Activated CD4-positive, alpha-beta T cell treated with anti-CD3 and anti-CD28 coated beads, Interleukin-2, amount 50 U/mL, for 4 hours (primary cell): ENCODE results near the gene BICRAL.
"Not testable (repeated sequence)": the region's sequence is repeated elsewhere in the genome, so short reads cannot be mapped to it uniquely, and the experiment has no call there.

Experiments used
- DNase-seq, 2 experiments: peaks; one replicate each; pipeline ENCODE4 v3.0.0-alpha.2; 2020

Gene BICRAL, protein sequence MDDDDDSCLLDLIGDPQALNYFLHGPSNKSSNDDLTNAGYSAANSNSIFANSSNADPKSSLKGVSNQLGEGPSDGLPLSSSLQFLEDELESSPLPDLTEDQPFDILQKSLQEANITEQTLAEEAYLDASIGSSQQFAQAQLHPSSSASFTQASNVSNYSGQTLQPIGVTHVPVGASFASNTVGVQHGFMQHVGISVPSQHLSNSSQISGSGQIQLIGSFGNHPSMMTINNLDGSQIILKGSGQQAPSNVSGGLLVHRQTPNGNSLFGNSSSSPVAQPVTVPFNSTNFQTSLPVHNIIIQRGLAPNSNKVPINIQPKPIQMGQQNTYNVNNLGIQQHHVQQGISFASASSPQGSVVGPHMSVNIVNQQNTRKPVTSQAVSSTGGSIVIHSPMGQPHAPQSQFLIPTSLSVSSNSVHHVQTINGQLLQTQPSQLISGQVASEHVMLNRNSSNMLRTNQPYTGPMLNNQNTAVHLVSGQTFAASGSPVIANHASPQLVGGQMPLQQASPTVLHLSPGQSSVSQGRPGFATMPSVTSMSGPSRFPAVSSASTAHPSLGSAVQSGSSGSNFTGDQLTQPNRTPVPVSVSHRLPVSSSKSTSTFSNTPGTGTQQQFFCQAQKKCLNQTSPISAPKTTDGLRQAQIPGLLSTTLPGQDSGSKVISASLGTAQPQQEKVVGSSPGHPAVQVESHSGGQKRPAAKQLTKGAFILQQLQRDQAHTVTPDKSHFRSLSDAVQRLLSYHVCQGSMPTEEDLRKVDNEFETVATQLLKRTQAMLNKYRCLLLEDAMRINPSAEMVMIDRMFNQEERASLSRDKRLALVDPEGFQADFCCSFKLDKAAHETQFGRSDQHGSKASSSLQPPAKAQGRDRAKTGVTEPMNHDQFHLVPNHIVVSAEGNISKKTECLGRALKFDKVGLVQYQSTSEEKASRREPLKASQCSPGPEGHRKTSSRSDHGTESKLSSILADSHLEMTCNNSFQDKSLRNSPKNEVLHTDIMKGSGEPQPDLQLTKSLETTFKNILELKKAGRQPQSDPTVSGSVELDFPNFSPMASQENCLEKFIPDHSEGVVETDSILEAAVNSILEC

DNA sequence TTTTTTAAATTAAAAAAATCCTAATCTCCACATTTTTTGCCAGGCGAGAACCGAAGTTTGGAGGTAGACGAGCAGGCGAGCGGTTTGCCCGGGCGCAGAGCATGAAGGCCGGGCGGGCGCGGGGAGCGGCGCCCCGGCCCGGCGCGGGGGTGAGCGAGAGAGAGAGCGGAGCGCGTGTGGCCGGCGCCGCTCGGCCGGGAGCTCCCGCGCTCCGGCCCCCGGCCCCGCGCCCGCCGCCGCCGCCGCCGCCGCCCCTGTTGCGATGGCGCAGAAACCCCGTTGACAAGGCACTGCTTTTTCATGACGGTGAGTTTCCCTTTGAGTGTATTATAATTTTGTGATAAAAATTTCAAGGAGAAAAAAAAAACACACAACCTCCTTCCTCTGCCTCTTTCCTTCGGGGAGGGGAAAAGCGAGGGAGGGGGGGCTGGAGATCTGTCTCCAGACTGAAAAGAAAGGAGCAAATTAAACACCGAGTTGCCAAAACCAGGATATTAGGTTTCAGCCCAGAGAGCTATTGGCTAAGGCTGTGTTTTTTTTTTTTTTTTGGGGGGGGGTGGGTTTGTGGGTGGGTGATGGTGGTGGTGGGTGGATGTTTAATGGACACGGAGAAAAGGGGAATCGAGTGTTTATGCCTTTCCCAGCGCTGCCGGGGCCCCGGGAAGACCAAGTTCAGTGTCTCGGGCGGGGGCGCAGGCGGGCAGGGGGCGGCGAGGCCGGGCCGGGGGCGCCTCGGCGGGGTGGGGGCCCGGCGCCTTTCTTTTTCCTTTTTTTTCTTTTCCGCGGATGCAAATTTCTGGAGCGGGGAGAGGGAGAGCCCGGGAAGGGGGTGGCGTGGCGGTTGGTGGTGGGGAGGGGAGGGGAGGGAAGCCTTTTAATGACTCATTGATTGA, at the start of gene BICRAL:
TSS of gene BICRAL (plus strand) at position 257 of the 893 bp plus-strand sequence. CDS start 39,971 bp downstream, outside the sequence.
- peak; percentile 70 to 72 for DNase-seq

DNA sequence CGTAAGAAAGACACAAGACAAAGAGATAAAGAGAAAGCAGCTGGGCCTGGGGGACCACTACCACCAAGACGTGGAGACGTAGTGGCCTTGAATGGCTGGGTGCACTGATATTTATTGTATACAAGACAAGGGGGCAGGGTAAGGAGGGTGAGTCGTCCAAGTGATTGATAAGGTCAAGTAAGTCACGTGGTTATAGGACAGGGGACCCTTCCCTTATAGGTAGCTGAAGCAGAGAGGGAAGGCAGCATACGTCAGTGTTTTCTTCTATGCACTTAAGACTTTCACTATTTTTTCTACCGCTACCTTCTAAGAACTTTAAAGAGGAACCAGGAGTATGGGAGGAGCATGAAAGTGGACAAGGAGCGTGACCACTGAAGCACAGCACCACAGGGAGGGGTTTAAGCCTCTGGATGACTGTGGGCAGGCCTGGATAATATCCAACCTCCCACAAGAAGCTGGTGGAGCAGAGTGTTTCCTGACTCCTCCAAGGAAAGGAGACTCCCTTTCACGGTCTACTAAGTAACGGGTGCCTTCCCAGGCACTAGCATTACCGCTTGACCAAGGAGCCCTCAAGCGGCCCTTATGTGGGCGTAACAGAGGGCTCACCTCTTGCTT, 47.9 kb upstream of the BICRAL start:
- DNase-seq: not testable (repeated sequence)

DNA sequence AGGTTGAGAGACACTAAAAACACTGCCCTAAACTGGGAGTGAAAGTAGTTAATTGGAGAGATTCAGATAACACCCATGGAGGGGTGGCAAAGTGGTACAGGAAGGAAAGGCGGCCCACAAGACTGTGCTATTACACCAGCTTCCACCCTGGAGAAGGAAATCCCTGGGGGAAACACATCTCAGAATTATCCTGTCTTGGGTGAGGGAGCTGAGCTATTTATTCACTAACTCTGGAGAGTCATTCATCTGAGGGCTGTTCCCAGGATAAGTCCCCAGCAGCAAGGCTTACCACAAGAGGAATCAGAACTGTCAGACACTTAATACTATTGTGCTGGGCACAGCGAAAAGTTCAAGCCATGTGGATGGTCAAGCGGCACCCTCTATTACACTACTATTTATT, 45.9 kb upstream of the BICRAL start:
- DNase-seq: no peak

DNA sequence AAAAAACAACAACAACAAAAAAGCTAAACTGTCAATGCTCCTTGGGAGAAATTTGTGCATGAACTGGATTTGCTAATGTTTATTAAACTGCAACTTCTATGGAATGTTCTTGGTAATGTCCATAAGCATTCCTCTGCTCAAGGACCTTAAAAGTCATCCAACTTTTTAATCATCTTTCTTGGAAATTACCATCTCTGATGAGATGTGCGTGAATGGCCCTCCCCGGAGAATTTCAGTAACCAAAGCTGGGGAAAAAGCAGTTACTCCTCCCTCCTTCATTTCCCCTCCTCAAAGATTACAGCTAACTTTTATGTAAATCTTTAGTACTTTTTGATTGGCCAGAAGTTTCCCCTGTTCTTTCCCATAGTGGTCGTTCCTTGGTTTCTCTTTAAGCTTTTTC, 41.1 kb upstream of the BICRAL start:
- DNase-seq: no peak

DNA sequence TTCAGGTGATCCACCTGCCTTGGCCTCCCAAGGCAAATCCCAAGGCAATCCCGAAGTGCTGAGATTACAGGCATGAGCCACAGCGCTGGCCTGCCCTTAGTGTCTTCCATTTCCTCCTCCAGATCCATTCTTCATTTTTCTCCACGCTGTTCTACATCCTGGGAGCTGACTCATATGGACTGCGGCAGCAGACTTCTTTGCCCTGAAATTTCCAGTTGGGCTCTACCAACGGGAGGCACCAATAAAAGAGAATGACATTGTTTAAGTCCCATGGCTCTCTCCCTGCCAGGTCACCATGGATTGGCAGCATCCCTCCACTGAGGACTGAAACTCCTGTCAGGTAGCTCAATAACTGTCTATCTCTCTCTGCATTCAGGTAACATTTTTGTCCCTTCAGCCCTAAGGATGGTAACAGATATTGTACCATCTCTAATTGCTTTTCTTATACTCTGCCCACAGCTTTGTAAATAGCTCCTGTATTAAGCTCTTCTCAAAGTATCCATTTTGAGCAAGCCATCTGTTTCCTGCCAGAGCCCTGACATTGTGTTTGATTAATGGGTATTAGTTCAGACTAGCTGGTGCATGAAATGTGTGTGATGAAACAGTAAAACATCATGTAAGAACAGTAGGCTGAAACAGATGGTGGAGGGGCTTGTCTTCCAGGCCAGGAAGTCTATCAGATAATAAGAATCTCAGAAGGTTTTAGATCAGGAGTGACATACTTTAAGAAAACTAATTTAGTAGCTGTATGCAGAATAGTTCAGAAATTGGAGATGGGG, 39.5 kb upstream of the BICRAL start:
- DNase-seq: no peak

DNA sequence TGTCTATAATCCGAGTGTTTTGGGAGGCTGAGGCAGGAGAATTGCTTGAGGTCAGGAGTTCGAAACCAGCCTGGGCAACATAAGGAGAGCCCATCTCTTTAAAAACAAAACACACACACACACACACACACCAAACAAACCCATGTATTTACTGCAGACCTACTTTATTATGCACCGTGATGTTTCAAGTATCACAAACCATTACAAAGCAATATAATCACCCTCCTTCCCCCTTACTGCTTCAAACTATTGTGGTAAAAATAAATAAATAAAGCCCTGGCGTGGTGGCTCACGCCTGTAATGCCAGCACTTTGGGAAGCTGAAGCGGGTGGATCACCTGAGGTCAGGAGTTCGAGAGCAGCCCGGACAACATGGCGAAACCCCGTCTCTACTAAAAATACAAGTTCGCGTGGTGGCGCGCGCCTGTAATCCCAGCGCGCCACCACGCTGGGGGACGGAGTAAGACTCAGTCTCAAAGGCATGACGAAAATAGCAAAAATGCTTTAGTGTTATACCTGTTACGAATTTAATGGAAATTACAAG, 37.4 kb upstream of the BICRAL start:
- DNase-seq: no peak

DNA sequence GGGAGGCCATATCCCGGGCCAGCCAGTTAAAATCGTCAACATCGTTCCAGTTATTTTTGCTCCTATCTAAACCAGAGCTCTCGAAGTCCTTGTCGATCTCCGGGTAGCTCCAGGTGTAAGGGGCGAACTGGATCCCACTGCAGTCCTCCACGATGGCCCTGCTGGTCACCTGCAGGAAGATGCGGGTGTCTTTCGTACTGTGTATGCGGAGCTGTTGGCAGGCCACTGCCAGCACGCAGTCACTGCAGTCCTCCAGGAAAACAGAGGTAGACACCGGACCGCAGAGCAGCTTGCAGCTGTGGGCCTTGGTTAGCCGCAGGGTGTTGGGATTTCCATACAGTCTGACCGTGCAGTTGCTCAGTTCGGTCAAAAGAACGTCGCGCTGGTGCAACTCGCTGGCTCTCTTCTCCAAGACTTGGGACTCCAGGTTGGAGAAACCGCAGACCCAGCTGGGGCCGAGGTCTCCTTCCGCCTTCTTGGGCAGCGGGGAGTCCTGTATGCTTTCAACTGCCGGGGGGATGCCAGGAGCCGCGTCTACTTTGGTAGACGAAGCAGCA, 36.7 kb upstream of the BICRAL start:
- DNase-seq: peak in 1 of 2 experiments; percentile 2

DNA sequence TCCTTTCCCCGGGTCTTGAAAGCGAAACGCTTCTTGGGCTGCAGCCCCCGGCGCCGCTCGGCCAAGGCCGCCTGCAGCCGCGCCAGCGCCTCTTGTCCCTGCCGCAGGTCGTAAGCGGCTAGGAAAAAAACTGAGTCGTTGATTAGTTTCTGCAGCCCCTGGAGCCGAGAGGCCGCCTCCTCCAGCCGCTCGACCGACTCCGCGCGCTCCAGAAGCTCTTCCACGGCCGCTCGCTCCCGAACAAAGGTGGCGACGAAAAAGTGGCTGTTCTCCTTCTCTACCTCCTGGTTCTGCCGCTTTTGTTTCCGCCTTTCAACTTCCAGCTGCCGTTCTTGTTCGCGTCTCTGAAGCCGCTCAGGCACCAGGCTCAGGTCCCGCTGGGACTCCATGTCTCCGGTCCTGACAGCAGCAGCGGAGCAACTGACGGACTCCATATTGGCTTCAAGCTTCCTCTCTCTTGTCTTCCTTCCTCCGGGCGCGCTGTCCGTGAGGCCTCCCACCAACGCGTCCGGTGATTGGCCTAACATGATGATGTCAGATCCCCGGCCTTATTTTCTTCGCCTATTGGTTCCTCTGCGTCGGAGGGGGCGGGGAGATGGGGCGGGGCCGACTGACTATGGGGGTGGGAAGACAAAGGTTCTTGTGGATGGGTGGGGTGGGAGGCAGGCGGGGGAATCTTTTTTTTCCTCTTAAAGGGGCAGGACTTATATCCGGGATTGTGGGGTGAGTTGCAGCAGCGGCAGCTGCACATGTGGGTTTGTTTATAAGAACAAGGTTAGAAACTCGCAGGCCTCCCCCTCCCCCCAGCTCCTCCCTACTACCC, 36.0 kb upstream of the BICRAL start, which contains the start of gene TBCC:
TSS of gene TBCC (minus strand) at position 464 of the 823 bp plus-strand sequence. CDS start at position 434, 30 bp downstream.
- DNase-seq: peak; percentile 89 to 92

DNA sequence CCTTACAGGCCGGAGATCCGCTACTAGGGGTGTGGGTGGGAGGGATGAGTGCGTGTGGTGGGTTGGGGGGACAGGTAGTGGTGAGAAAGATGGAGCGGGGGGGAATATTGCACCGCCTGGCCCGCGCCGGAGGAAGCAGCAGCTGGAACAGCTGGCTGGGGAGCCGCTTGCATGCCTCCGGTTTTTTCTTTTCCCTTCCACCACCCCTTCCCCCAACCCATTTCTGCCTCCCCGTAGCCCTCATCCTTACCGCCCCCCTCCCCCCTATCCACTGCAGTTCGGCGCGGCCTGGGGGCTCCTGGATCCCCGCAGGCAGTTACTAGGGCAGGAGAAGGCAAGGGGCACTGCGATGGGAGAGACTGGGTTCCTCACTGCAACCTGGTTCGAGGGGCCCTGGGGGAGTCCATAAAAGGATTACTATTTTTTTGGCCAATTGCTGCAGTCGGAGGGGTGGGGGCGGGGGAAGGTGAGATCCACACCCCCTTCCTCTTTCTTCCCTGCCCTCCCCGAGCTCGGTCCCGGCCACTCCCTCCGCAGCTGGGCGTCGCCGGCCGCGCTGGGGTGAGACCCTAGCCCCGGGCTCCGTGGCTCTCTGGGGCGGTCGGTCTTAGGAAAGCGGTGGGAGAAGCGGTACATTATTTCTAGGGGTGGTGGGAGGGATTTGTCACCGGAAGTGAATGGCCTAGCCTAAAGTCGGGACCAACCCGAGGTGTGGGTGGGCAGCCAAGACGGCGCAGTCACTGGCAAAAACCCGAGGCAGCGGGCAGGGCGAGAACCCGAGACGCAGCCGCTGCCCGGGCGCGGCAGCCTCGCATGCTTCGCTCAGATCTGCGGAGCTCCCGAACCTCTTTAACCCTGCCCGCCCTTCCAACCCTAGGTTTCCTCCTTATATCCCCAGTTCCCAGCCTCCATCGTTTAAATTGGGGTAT, 35.1 kb upstream of the BICRAL start:
- peak; percentile 57 to 63 for DNase-seq

DNA sequence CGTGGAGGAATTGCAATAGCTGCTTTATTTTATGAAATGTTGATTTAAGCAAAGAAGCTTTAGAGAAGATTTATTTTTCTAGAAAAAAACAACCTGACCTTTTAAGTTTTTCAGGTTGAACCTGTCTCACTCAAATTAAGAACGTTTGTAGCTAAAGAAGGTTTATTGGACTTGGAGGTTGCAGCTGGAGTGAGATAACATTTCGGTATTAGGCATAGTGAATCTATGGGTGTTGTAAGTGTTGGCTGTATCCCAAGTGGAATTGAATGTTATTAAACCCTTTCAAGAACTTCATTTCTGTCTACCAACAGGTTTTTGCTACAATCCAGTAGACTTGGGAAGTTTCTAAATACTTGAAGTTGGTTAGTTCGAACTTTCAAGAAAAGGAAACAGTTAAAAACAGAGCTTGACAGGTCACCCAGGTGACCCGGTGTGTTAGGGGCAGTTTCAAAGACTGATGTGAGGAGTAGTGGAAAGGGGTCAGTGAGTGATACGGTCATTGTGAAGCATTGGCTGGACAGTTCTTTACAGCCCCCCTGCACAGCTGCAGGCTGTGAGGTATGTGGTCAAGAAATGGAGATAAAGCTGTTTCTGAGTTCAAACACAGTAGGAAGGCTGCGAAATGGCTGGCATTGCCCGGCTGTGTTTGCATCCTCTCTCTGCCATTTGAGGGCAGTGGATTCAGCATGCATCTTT, 33.5 kb upstream of the BICRAL start:
- DNase-seq: no peak

DNA sequence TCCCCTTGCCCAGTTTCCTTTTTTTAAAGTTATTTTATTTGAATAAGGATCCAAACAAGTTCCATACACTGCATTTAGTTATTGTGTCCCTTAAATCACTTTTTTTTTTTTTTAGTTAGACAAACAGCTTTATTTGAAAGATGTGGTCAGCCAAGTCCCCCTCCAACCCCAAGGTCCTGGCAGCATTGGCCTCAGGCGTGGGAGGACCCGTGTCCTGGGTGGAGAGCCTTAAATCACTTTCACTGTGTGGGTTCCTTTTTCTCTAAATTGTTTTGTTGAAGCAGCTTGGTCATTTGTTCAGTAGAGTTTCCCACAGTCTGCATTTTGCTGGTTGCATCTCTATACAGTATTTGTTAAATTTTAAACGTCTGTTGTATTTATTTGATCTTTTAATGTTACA, 30.8 kb upstream of the BICRAL start:
- DNase-seq: no peak

DNA sequence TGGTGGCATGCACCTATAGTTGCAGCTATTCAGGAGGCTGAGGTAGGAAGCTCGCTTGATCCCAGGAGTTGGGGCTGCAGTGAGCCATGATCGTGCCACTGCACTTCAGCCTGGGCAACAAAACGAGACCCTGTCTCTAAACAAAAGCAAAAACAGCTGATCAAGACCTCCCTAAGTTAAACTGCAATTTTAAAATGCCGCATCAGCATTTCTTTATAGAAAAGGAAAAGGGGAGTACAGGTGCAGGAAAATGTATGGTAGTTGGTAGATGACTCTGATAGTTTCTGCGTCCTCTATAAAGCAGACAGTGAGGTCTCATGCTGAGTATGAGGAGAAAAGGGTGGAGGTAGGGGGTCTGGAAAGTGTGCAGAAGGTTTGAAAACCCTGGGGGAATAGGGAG, 27.1 kb upstream of the BICRAL start:
- no peak for DNase-seq

DNA sequence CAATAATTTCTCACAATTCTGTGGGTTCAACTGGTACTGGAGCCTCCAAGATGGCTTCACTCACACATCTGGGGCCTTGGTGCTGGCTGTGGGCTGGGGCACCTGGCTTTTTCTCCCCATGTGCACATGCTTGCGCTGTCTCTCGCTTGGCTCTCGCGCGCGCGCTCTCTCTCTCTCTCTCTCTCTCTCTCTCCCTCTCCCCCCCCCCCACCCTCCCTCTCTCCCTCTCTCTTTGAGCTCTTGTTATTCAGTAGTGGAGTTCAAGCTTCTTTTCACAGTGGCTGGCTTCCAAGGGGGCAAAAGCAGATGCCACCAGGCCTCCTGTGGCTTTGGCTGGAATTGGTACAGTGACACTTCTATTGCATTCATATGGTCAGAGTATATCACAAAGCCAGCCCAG, 25.1 kb upstream of the BICRAL start:
- no peak for DNase-seq

DNA sequence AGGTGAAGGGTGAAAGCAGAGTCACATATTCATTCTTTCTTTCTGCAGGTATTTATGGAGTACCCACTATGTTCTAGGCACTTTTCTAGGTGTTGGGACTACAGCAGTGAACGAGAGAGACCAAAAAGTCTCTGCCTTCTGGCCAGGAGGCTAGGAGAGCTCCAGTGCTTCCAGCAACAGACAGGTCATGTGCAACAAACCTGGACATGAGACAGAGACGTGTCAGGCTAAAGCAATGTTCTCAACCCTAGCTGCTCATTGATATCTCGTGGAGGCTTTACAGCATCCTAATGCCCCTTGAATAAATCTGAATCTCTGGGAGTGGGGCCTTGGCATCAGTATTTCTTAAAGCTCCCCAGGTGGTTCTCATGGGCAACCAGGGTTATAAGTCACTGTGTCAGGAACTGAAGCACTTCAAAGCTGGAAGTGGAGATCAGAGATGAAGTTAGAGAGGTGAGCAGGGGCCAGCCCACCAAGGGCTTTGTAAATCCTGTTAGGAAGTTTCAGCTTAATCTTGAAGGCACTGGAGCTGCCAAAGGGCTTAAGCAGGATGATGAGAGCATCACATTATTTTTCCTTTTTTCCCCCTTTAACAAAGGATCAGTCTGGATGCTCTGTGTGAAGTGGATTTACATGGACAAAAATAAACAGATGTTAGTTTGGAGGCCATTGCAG, 23.0 kb upstream of the BICRAL start:
- no peak for DNase-seq

DNA sequence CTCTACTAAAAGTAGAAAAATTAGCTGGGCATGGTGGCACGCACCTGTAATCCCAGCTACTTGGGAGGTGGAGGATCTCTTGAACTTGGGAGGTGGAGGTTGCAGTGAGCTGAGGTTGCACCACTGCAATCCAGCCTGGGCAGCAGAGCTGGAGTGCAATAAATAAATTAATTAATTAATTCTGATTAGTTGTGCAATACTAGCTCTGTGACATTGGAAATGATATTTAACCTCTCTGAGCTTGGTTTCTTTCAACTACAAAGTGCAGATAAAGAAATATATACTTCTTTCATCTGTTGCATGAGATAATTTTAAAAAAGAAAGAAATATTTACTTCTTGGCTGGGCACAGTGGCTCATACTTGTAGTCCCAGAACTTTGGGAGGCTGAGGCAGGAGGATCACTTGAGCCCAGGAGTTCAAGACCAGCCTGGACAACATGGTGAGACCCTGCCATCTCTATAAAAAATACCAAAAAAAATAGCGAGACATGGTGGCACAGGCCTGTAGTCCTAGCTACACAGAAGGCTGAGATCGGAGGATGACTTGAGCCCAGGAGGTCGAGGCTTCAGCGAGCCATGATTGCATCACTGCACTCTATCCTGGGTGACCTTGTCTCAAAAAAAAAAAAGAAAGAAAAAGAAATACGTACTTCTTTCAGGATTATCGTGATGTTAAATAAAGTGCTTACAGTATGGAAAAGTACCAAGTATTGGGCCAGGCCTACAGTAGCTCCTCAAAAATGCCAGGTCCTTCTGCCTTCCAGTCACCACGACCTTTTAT, 20.4 kb upstream of the BICRAL start:
- DNase-seq: no peak

DNA sequence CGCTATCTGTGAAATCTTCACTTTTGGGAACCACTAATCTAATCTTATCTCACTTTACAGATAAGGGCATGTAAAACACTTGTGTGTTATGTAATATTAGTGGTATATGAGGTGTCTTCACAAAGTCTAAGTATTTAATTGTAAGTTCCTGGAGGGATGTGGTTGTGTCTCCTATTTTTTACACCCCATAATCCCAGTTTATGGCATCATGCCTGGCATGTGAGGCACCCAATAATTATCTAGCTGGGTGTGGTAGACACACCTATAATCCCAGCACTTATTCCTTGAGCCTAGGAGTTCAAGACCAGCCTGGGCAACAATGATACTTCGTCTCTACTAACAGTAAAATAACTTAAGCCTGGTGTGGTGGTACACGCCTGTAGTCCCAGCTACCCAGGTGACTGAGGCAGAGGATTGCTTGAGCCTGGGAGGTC, 19.4 kb upstream of the BICRAL start:
- DNase-seq: no peak
